Measurements from ENCODE around the gene CERS4.
A peak's percentile ranks its signal among the peaks of the same experiment; 100 is the strongest.

CERS4 gene

DNA sequence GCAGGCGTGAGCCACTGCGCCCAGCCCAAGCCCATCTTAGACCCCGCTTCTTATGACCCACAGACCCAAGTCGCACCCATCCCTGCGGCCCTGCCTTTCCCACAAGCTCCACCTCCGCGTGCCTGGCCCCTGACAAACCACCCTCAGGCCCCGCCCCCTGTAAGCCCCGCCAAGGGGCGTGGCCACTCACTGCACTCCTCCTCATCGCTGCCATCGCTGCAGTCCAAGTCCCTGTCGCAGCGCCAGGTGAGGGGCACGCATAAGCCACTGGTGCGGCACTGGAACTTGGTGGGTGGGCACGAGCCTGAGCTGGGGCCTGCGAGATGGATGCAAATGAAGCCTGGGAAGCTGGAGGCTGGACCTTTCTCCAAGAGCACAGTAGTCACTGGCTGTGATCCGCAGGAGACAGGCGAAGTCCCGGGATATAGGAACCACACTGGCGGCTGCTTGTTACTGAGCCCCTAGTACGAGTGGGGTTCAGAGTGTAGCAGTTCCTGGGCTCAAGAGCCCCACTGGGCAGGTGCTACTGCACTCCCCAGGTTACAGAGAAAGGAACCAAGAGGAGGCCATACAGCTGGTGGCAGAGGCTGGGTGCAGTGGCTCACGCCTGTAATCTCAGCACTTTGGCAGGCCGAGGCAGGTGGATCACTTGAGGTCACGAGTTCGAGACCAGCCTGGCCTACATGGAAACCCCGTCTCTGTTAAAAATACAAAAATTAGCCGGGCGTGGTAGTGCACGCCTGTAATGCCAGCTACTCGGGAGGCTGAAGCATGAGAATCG lies 95.9 kb downstream of the CERS4 start:
- no peak for DNase-seq (ENCODE audit: low read depth, low spot score)
- TF ChIP-seq, protein P1, sequence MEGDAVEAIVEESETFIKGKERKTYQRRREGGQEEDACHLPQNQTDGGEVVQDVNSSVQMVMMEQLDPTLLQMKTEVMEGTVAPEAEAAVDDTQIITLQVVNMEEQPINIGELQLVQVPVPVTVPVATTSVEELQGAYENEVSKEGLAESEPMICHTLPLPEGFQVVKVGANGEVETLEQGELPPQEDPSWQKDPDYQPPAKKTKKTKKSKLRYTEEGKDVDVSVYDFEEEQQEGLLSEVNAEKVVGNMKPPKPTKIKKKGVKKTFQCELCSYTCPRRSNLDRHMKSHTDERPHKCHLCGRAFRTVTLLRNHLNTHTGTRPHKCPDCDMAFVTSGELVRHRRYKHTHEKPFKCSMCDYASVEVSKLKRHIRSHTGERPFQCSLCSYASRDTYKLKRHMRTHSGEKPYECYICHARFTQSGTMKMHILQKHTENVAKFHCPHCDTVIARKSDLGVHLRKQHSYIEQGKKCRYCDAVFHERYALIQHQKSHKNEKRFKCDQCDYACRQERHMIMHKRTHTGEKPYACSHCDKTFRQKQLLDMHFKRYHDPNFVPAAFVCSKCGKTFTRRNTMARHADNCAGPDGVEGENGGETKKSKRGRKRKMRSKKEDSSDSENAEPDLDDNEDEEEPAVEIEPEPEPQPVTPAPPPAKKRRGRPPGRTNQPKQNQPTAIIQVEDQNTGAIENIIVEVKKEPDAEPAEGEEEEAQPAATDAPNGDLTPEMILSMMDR (IDR thresholded peaks at IDR 0.05; ENCODE audit: insufficient read depth, low read length, missing control alignments) = no peak
- POLR2A ChIA-PET = interaction anchor here (1.1 kb wide), 1 partner anchor 16 kb away, joined by 3 read pairs; no protein-coding TSS in a partner anchor
- CTCF ChIA-PET = interaction anchor here (0.7 kb wide), 1 partner anchor 73 kb away, joined by 3 read pairs; no protein-coding TSS in a partner anchor
- H3K4me3 ChIP-seq (ENCODE audit: low read depth, low read length) = no peak overlapping the region

GRCh38 chr19:8305798-8306197 lies 96.6 kb downstream of the CERS4 start:
- no peak for DNase-seq (ENCODE audit: low read depth, low spot score)
- TF ChIP-seq, protein P1 (IDR thresholded peaks at IDR 0.05; ENCODE audit: insufficient read depth, low read length, missing control alignments) = no peak
- ChIA-PET POLR2A (no interaction called here), CTCF (interaction anchor here (1.1 kb wide), 1 partner anchor 15 kb away, joined by 3 read pairs; no protein-coding TSS in a partner anchor)
- H3K4me3 ChIP-seq (ENCODE audit: low read depth, low read length) = no peak overlapping the region

DNA sequence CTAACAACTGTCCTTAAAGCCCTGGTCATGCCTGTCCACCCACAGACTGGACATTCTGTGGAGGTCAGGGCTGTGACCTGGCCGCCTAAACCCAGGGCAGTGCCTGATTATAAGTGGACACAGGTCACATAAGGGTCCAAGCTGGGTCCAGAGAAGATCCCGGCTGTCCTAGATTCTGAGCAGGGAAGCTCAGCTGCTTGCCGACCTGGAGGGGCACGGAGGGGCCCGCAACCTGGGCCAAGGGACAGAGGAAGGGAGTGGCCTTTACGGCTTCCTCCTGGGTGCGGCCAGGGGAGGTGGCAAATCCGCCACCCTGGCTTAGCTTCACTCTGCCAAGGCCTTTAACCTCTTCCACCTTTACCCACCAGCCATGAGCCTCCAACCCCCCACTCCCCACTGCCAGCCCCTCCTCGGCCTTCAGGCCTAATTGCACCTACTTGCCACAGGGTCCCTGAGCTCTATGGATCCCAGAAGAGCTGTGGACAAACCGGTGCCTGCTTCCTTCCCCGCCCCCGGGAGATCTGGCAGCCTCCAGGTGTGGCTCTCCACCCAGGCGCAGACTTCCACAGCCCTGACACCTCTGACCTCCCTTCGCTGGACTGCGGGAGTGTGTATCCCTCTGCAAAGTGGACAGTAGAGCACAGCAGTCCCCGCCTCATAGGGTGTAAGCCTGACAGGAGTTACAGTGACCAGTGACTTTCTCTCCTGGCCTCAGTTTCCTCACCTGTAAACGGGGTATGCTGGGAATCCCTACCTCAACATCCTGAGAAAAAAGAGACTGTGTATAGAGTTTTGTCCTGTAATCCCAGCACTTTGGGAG lies 97.3 kb downstream of the CERS4 start:
- no peak overlapping the region for H3K4me3 ChIP-seq (ENCODE audit: low read depth, low read length)
- DNase-seq (ENCODE audit: low read depth, low spot score) = no peak
- CTCF ChIA-PET = interaction anchor here (0.6 to 1.1 kb wide), 2 partner anchors 14 to 275 kb away, joined by 3 read pairs; no protein-coding TSS in a partner anchor
- POLR2A ChIA-PET = no interaction called here
- TF ChIP-seq, protein P1 (IDR thresholded peaks at IDR 0.05; ENCODE audit: insufficient read depth, low read length, missing control alignments) = no peak

DNA sequence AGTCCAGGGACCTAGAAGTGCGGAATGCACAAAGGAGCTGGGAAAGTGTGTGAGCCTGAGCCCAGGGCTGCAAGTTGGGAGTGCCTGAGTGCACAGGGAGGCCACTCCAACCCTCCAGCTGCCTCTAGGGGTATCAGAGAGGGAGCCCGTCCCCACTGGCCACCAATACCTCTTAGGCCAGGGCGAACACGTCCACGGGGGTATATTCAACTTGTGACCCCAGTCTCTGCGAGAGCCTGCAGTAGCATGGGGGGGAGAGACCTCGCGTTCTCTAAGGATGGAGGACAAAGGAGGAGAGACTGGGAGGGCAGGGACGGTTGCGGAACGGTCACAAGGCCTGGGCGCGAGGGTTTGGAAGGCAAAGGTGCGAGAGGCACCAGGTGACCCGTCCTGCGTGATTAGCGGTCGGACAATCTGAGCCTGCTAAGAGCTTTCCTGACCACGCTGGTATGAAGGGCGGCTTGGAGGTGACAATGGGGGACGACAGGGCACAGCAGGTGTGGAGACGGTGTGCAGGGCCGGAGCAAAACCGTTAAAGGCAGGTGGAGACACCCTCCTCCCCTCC lies 98.3 kb downstream of the CERS4 start:
- TF ChIP-seq, protein P1 (IDR thresholded peaks at IDR 0.05; ENCODE audit: insufficient read depth, low read length, missing control alignments) = no peak
- H3K4me3 ChIP-seq (ENCODE audit: low read depth, low read length) = peak overlapping the region; percentile 69
- ChIA-PET CTCF (interaction anchor here (0.6 kb wide), 1 partner anchor 274 kb away, joined by 3 read pairs; no protein-coding TSS in a partner anchor), POLR2A (no interaction called here)
- no peak for DNase-seq (ENCODE audit: low read depth, low spot score)

GRCh38 chr19:8307965-8308866 lies 99.0 kb downstream of the CERS4 start, which contains the start of gene CD320:
Gene CD320, minus strand, starts transcription at chr19:8308358. Its CDS starts 68 bp downstream, at chr19:8308290.
- POLR2A ChIA-PET = no interaction called here
- TF ChIP-seq, protein P1 (IDR thresholded peaks at IDR 0.05; ENCODE audit: insufficient read depth, low read length, missing control alignments) = no peak
- CTCF ChIA-PET = no interaction called here
- H3K4me3 ChIP-seq (ENCODE audit: low read depth, low read length) = peak within 1 kb of the TSS; percentile 69
- DNase-seq (ENCODE audit: low read depth, low spot score) = no peak

All from AG04449 (cell line).